ENCODE results near the gene SLC9A8.

SLC9A8 gene

GRCh38 chr20:49936153-49937026 is 123.8 kb downstream of the SLC9A8 start, which contains the start of gene RNF114:
Gene RNF114, plus strand, starts transcription at chr20:49936397. Its CDS starts 16 bp downstream, at chr20:49936413.
- Histone ChIP-seq H3K9ac (ENCODE audit: low read depth, low read length) (peak within 1 kb of the TSS; percentile 88), H3K27ac (ENCODE audit: low read depth, low read length) (peak within 1 kb of the TSS; percentile 49; the same call in 1 of the 2 replicates), H3K9me3 (ENCODE audit: insufficient read depth, low read depth, low read length) (no peaks in the 10 kb centered on the region), H3K4me1 (ENCODE audit: insufficient read depth, low read length) (peaks cover 8% of the 10 kb centered on the region; the same call in 1 of the 2 replicates), H3K27me3 (ENCODE audit: insufficient read depth, low read length) (no peaks in the 10 kb centered on the region), H3K36me3 (ENCODE audit: insufficient read depth, low read length) (peaks cover 18% of the 10 kb centered on the region), H3K4me3 (ENCODE audit: low read length) (peak within 1 kb of the TSS; percentile 99)
- under 1% methylated on average over 78 of the region's 79 CpGs for WGBS

- peaks cover 27% of the 10 kb centered on the region for H3K36me3 ChIP-seq (ENCODE audit: insufficient read depth, low read length)
- peak overlapping the region; percentile 88 for H3K9ac ChIP-seq (ENCODE audit: low read depth, low read length)
- no peaks in the 10 kb centered on the region for H3K9me3 ChIP-seq (ENCODE audit: insufficient read depth, low read depth, low read length)
- H3K27ac ChIP-seq (ENCODE audit: low read depth, low read length) = no peak overlapping the region
- H3K4me3 ChIP-seq (ENCODE audit: low read length) = peak overlapping the region; percentile 99
- H3K27me3 ChIP-seq (ENCODE audit: insufficient read depth, low read length) = no peaks in the 10 kb centered on the region
- peaks cover 8% of the 10 kb centered on the region; the same call in 1 of the 2 replicates for H3K4me1 ChIP-seq (ENCODE audit: insufficient read depth, low read length)
- WGBS = 14% methylated on average over 12 of the region's 12 CpGs
Observed at GRCh38 chr20:49937027-49937929, 124.7 kb downstream of the SLC9A8 start.

- H3K27me3 ChIP-seq (ENCODE audit: insufficient read depth, low read length) = no peaks in the 10 kb centered on the region
- H3K4me1 ChIP-seq (ENCODE audit: insufficient read depth, low read length) = peaks cover 8% of the 10 kb centered on the region; the same call in 1 of the 2 replicates
- H3K9me3 ChIP-seq (ENCODE audit: insufficient read depth, low read depth, low read length) = no peaks in the 10 kb centered on the region
- H3K9ac ChIP-seq (ENCODE audit: low read depth, low read length) = no peak overlapping the region
- peaks cover 39% of the 10 kb centered on the region for H3K36me3 ChIP-seq (ENCODE audit: insufficient read depth, low read length)
- H3K4me3 ChIP-seq (ENCODE audit: low read length) = peak overlapping the region; percentile 99; the same call in 1 of the 2 replicates
- WGBS = 85% methylated on average over 12 of the region's 12 CpGs
- H3K27ac ChIP-seq (ENCODE audit: low read depth, low read length) = no peak overlapping the region
Observed at GRCh38 chr20:49938173-49939163, 125.8 kb downstream of the SLC9A8 start.

GRCh38 chr20:49941456-49941855 is 128.8 kb downstream of the SLC9A8 start:
- Histone ChIP-seq H3K4me1 (ENCODE audit: insufficient read depth, low read length) (peaks cover 8% of the 10 kb centered on the region; the same call in 1 of the 2 replicates), H3K27me3 (ENCODE audit: insufficient read depth, low read length) (no peaks in the 10 kb centered on the region), H3K4me3 (ENCODE audit: low read length) (no peak overlapping the region), H3K9ac (ENCODE audit: low read depth, low read length) (no peak overlapping the region), H3K36me3 (ENCODE audit: insufficient read depth, low read length) (peaks cover 65% of the 10 kb centered on the region), H3K27ac (ENCODE audit: low read depth, low read length) (no peak overlapping the region), H3K9me3 (ENCODE audit: insufficient read depth, low read depth, low read length) (no peaks in the 10 kb centered on the region)
- WGBS = 97% methylated on average over 15 of the region's 15 CpGs

Measured in HUES64 (cell line).